Esophagus muscularis mucosa (tissue), 4 donors: Measurements from ENCODE around the gene ERI3.

Experiments
- CTCF ChIP-seq, 3 experiments: fragments of 200-600 bp in 2 of 3; fragments of 450-650 bp in 1 of 3; sonication (generic) in 2 of 3; IDR thresholded peaks; one replicate each; pipeline ENCODE4 v1.5.1; 2017 to 2019; ENCODE audit warnings: antibody characterized with exemption in 3 of 3, mild to moderate bottlenecking in 2 of 3, moderate library complexity in 1 of 3
- EP300 ChIP-seq: sonication (generic); formaldehyde crosslinking; IDR thresholded peaks from one replicate; pipeline ENCODE4 v1.6.1; 2017; ENCODE audit warnings: antibody characterized with exemption
- POLR2A ChIP-seq: fragments of 450-650 bp; IDR thresholded peaks from one replicate; pipeline ENCODE4 v1.6.1; 2017; ENCODE audit warnings: antibody characterized with exemption, moderate library complexity, mild to moderate bottlenecking, low read depth

GRCh38 chr1:44353604-44354003 is 1.5 kb downstream of the ERI3 start:
- TF ChIP-seq CTCF (IDR thresholded peaks at IDR 0.05), result no peak
- TF ChIP-seq POLR2A, result no peak
- no peak for TF ChIP-seq EP300
